Measurements from ENCODE around the gene TRPM4.

TRPM4 gene

GRCh38 chr19:49186108-49186507, 28.5 kb downstream of the TRPM4 start:
- in situ Hi-C loops (cut with MboI; ENCODE audit: low sequenced_read_pairs) = no loop called here

GRCh38 chr19:49188626-49189200, 31.1 kb downstream of the TRPM4 start:
- in situ Hi-C loops (cut with MboI; ENCODE audit: low sequenced_read_pairs) = no loop called here

GRCh38 chr19:49189259-49189658, 31.7 kb downstream of the TRPM4 start:
- in situ Hi-C loops (cut with MboI; ENCODE audit: low sequenced_read_pairs) = no loop called here

GRCh38 chr19:49190781-49191180, 33.2 kb downstream of the TRPM4 start:
- in situ Hi-C loops (cut with MboI; ENCODE audit: low sequenced_read_pairs) = no loop called here

- in situ Hi-C loops (cut with MboI; ENCODE audit: low sequenced_read_pairs) = no loop called here
Measured at GRCh38 chr19:49193822-49194394, 36.3 kb downstream of the TRPM4 start.

- in situ Hi-C loops (cut with MboI; ENCODE audit: low sequenced_read_pairs) = no loop called here
Measured at GRCh38 chr19:49194408-49194807, 36.8 kb downstream of the TRPM4 start.

GRCh38 chr19:49196527-49197240, 39.1 kb downstream of the TRPM4 start:
- in situ Hi-C loops (cut with MboI; ENCODE audit: low sequenced_read_pairs) = no loop called here

- in situ Hi-C loops (cut with MboI; ENCODE audit: low sequenced_read_pairs) = loop anchor here (10.0 kb wide), 1 partner anchor 106 kb away; no protein-coding TSS in a partner anchor
Measured at GRCh38 chr19:49200238-49200862, 42.8 kb downstream of the TRPM4 start.

- in situ Hi-C loops (cut with MboI; ENCODE audit: low sequenced_read_pairs) = loop anchor here (10.0 kb wide), 1 partner anchor 106 kb away; no protein-coding TSS in a partner anchor
Measured at GRCh38 chr19:49201042-49201441, 43.5 kb downstream of the TRPM4 start.

GRCh38 chr19:49205114-49205513, 47.5 kb downstream of the TRPM4 start:
- in situ Hi-C loops (cut with MboI; ENCODE audit: low sequenced_read_pairs) = loop anchor here (10.0 kb wide), 1 partner anchor 110 kb away; no protein-coding TSS in a partner anchor

GRCh38 chr19:49209502-49209901, 51.9 kb downstream of the TRPM4 start:
- in situ Hi-C loops (cut with MboI; ENCODE audit: low sequenced_read_pairs) = loop anchor here (10.0 kb wide), 1 partner anchor 115 kb away; no protein-coding TSS in a partner anchor

- in situ Hi-C loops (cut with MboI; ENCODE audit: low sequenced_read_pairs) = no loop called here
Measured at GRCh38 chr19:49210108-49210900, 52.7 kb downstream of the TRPM4 start.

GRCh38 chr19:49210901-49211451, 53.4 kb downstream of the TRPM4 start:
- in situ Hi-C loops (cut with MboI; ENCODE audit: low sequenced_read_pairs) = no loop called here

- in situ Hi-C loops (cut with MboI; ENCODE audit: low sequenced_read_pairs) = no loop called here
Measured at GRCh38 chr19:49212016-49212701, 54.6 kb downstream of the TRPM4 start.

- in situ Hi-C loops (cut with MboI; ENCODE audit: low sequenced_read_pairs) = no loop called here
Measured at GRCh38 chr19:49213791-49214190, 56.2 kb downstream of the TRPM4 start.

GRCh38 chr19:49214701-49215100, 57.1 kb downstream of the TRPM4 start:
- in situ Hi-C loops (cut with MboI; ENCODE audit: low sequenced_read_pairs) = no loop called here

- in situ Hi-C loops (cut with MboI; ENCODE audit: low sequenced_read_pairs) = no loop called here
Measured at GRCh38 chr19:49216071-49216470, 58.5 kb downstream of the TRPM4 start.

GRCh38 chr19:49217382-49217781, 59.8 kb downstream of the TRPM4 start:
- in situ Hi-C loops (cut with MboI; ENCODE audit: low sequenced_read_pairs) = no loop called here

GRCh38 chr19:49222011-49222410, 64.4 kb downstream of the TRPM4 start:
- in situ Hi-C loops (cut with MboI; ENCODE audit: low sequenced_read_pairs) = no loop called here

- in situ Hi-C loops (cut with MboI; ENCODE audit: low sequenced_read_pairs) = no loop called here
Measured at GRCh38 chr19:49222528-49222927, 64.9 kb downstream of the TRPM4 start.

All from HL-60/S4 treated with retinoic acid at 250 ng/mL for 4 days and 3 days (cell line).